HG02973 (cell line): ENCODE data around the gene SIX2.

Experiments used
- ATAC-seq: cut with Tn5 transposase; IDR thresholded peaks from one replicate; pipeline ENCODE4 v1.9.1; 2021; ENCODE audit warnings: moderate library complexity; ENCODE audit not compliant: unreplicated experiment

Gene SIX2

DNA sequence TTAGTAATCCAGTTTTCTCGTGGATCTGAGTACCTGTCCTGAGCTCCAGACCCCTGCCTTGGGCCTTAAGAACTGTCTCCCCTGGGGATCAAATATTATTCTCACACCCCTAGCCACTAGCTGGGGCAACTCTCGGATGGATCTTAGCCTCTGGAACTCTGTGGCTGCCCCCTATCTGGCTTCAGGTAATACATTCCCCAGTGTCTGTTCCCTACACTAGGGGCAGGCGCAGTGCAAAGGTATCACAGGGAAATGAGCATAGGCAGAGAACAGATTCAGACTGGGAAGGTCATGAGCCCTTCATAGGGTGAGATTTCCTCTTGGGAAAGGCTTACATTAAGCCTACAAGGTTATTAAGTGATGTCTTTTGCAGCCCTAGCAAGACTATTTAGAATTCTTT lies 11.2 kb upstream of the SIX2 start:
- ATAC-seq = no peak

DNA sequence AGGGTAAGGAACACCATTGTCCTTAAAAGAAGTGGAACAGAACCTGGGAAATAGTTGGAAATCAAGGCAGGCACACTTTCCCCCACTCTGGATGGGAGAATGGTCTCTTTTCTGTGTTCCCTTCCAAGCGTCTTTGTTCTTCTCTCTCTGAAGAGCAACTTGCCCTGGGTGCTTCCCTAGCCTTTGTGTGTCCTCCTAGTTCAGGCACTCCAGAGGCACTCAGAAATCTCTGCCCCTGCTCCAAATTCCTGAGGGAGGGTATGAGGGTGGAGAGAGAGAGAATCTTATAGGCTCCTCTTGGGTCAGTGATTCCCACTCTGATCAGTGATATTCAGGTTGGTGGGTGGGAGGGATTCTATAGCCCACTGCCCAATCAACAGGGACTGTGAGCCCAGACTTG lies 8.8 kb upstream of the SIX2 start:
- ATAC-seq = no peak

DNA sequence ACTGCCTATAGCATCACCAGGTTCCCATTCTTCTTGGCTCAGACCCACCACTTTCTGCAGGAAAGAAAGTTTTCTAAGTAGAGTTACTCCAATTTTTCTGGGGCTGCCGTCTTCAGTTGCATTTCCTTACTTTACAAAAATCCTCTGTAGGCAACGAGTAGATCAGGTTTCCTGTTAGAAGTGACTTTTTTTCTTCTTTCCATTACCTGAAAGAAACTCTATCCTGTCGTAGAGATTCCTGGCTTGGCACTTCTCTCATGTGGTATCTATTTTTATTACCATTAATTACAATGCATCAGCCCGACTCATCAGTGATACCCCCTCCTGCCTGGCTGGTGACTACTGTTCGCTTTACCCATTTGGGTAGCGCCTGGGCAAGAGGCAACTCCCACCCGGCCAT lies 5.6 kb upstream of the SIX2 start:
- no peak for ATAC-seq

DNA sequence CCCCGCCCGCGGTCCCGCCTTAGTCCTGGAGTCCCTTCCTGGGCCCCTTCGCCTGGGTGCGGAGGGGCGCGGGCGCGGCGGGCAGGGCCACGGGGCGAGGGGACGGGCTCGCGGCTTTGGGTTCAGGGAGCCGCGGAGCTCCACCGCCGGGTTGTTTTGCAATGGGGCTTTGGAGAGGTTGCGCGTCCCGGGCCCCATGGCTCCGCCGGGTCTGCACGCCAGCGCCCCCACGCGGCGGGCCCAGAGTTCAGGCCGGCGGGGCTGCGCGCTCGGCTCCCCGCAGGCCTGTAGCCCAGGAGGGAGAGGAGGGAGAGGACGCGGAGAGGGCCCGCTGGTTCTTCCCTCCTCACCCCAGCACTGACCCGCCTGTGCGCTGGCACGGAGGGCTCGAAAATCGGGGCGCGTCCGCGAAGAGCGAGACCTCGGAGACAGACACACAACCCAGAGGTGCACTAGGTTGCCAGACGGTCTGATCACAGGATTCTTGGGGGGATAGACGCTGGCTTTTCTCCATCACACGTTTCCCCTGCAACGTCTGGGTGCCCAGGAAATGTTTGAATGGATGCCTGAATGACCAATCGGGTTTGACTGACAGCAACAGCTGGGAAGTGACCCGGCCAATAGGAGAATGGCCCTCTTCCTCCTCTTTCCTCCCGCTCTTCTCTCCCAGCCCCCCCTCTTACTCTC lies 4.9 kb upstream of the SIX2 start:
- ATAC-seq = no peak

DNA sequence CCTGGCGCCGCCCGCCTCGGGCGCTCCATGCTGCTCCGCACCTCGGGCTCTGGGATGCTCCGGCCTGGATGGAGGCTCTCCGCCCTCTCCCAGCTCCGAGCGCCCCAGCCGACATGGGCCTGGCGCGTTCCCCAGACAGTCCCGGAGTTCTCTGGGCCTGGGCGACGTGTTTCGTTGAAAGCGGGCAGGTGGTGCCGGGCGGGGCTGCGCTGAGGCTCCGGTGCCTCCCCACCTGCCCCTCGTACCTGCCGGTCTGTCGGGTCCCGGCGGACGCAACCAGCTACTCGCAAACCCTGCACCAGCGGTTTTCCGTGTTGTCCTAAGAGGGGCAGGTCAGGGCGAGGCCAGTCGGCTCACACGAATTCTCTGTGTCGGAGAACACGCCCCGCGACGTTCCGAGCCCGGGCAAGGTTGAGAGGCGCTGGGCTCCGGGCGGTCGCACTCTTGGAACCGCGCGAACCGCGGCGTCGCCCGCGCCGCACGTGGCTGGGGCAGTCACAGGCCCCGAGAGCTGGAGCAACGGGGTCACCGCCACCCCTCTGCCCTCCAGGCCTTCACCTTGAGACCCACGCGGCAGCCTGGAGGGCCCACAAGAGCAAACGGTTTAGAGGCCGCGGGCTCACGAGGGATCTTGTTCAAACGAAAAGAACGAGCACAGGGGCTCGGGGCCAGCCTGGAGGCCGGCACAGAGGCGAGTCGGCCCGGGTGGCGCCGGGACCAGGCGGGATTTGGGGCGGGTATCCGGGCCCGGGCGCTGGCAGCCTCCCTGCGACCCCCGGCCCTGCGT lies 4.2 kb upstream of the SIX2 start:
- no peak for ATAC-seq

DNA sequence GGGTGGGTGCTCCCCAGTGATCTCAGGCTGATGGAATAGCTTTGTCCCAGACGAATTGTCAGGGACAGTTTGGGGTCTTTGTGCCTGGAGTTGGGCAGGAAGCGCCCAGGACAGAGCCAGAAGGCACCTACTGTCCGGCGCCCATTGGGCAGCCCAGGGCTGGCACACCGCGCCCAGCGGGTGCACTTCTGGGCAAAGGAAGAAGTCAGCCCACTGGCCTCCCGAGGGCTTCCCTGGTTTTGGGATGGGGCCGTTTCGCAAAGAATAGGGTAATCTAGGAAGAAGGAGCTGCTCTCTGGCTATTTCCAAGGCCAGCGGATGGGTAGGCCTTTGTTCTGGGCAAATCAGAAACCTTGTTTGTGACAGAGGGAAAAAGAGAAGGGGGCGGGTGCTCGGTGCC lies 3.5 kb upstream of the SIX2 start:
- ATAC-seq = no peak

DNA sequence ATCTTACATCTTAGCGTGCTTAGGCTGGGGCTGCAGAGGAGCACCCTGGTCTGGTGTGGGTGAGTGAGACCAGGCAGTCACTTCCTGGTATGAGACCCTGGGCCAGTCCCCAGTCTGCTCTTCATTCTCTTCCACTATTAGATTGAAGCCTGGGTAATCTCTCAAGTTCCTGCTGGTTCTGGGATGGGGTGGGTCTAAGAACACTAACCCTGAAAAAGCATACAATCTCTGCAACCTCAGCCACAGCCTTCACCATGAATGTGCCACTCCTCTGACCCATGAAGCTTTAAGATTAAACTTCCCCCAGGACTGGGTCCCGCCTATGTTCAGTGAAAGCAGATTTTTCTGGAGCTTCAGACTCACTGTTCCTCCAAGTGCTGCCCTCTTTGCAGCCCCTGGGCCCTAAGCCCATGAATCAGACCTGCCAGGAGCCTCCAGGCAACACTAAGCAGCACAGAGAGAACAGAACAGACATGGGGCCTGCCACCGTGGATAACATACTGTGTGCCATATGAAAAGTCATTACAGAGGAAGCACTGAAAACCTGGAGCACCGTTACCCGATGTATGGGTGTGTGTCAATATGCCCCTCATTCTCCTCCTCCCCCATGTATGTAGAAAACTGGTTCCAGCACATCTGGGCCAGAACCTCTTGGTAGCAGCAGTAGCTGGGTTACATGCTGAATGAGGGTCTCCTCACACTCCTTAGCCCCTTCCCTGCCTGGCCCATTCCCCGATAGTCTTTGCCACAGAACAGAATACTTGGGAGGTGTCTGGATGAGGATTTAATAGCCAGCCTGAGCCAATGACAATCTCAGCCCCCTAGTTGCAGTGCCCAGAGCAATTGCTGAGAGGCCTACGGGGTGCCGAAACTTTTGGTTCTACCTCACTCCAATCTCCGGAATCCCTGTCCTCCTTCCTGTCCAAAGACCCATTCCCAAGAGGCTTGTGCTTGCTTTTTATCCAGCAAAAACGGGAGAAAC lies 2.7 kb upstream of the SIX2 start:
- ATAC-seq = no peak

DNA sequence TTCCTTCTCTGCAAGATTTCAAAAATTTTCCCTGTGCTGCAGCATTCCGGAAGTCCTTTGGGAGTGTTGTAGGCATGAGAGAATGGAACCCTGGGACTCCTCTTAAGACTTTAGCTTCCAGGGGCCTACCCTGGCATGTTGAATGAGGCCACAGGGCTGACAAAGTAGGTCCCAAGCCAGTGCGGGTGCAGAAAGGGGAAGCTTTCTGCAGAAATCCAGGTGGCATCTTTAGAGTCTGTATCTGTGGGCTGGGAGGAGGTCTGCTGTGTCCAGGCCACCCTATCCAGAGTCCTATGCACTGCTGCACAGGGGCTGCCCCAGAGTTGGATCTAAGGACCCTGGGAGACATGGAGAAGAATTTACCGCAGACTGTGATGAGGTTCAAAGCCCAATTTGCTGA lies 1.9 kb upstream of the SIX2 start:
- no peak for ATAC-seq

DNA sequence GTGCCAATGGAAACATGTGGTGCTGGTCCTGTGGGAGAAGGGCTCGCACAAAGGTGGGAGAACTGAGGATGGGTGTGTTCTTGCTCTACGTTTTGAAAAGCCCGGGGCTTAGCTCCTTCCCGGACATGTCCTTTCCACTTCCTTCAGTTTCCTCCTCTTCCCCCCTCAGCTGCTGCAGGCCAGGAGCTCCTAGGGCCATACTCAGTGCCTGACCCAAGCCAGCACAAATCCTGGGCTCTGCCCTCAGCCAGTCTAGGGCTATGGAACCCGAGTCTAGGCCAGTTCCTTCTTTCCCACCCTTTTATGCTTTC lies 1.4 kb upstream of the SIX2 start:
- ATAC-seq = no peak

DNA sequence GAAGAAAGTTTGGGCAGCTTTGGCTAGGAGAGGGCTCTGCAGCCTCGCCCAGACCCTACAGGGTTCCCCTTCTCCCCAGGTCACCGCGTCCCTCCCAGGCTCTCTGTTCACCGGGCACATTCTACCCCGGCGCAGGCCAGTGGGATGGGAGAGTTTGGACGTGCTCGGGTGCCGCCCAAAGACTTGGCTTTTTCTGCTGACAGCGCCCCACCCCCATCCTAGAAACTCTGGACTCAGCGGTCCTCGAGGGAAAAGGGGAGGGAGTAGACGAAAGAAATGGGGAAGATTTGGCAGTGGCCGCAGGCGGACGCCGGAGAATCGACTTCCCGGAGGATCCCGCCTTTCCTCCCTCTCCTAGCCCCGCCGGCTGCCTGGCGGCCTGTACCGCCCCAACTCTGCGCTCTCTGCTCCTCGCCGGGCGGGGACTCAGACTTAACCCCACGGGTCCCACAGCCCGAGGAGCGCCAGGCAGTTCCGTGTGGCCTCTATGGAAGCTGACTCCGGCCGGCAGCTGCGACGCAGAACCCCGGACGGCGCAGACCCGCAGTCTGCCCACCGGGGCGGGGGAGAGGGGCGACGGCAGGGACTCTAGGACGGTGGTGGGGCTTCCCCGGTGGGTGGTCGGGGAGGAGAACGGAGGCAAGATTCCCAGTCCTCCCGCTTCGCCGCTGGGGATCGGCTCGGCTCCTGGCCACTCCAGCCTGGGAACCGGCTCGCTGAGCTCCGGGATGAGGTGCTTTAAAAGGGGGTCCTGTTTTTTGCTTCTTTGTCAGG lies 863 bp upstream of the SIX2 start:
- ATAC-seq = no peak

DNA sequence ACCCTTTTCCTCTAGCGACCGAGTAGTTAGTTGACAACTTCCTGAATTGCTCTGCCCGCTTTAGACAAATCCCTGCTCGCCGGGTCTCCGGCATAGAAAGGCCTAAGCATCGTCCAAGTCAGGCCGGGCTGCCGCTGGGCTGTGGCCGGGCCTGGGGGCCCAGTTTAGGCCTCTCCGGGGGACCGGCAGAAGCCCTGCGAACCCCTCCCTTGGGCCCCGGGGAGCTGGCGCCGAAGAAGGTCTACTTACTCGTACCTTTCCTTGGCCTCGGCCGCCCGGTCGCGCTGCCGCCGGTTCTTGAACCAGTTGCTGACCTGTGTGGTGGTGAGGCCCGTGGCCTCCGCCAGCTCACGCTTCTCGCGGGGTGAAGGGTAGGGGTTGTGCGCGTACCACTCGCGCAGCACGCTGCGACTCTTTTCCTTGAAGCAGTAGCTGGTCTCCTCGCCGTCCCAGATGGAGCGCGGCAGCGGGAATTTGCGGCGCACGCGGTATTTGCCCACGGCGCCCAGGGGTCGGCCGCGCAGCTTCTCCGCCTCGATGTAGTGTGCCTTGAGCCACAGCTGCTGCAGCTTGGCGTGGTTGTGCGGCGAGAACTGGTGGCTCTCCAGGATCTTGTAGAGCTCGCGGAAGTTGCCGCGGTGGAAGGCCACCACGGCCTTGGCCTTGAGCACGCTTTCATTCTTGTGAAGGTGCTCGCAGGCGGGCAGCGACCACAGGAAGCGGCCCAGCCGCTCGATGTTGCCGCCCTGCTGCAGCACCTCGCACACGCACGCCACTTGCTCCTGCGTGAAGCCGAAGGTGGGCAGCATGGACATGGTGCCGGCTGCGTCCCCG lies 739 bp downstream of the SIX2 start:
- ATAC-seq = no peak

DNA sequence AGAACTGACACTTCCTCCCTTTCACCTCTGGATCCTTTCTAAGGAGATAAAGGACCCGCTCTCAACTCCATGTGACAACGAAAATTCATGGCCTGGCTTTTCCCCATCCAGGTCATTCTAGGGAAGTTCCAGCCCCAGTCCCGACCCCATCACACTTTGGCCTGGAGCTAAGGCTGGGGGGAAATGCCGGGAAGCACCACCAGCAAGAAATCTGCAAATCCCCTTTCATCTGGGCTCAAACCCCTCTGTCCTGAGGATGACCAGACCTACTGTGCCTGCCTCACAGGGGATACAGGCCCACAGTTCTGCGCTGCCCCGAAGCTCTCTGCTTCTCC lies 1.3 kb downstream of the SIX2 start:
- no peak for ATAC-seq

DNA sequence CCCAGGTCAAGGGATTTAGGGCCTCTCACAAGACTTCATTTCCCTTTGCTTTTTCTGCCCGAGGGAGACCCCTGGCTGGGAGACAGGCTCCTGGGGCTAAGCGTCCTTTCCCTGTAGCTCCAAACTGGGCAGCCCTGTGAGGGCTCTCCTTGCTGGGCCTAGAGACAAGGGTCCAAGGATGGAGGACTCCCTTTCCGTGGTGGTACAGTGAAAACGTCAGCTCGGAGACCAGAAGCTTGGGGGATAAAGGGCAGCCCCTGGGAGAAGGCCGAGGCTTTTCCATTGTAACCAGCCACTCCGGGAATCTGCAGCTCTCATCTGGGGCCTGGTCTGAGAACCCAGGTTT lies 2.3 kb downstream of the SIX2 start:
- no peak for ATAC-seq

DNA sequence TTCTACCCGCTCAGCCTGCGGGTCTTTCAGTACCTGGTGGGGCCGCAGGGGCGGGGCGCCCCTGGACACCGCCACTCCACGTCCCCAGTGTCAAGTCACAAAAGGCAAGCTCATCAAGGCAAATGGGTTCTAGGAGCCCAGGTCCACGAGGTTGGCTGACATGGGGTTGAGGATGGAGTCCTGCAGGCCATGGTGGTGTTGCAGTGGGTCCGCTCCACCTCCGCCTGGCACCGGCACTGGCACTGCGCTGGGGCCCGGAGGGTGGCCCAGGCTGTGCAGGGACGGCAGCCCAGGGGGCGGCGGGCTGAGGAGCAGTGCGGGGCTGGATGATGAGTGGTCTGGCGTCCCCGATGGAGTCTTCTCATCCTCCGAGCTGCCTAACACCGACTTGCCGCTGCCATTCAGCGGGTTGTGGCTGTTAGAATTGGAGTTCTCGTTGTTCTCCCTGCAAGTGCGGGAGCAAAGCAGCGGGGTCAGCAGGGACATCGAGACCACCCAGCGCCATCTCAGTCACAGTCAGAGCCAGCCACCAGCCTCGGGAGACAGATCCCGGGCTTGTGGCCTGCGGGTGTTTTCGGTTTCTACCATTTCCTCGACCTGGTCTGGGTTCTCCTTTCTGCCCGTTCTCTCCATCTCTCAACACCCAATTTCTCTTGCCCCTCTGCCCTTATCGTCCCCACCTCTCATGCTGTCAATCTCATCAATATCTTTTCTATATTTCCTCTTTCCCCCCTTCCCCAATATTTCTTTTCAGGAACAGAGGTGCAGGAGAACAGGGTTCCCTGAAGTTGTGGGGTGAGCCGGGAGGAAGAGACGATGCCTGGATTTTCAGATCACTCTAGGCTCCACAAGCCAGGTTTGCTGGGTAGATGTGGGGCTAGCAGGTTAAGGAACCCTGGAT lies 3.0 kb downstream of the SIX2 start:
- no peak for ATAC-seq

DNA sequence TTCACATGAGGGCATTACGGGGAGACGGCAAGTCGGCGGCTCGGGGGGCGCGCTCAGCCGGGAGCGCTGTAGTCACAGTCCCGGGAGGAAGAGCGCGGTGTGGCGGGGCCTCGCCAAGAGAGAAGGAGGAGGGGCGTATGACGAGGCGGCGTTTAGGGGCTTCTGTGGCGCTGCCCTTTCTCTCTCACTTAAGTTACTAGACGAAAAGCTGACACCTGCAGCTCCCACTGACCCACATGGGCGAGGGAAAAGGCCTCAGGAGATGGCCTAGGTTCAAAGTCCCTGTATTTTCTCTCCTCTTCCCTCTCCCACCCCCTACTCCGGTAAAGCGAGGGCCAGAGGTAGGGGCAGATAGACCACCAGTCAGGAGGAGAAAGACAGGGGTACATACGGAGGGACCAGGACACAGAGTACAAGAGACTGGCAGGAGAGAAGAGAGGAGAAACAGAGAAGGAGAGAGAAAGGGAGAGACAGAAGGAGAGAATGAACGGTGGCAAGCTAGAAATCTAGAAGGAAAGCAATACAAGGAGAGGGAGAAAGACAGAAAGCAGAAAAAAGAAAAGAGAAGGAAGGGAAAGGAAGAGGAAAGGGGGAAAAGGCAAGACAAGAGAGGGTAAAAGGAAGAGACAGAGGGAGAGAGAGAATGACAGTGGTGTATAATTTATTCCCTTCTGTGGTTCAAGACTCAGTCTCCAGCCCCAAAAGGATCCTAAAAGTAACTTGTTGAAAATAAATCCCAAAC lies 3.8 kb downstream of the SIX2 start:
- ATAC-seq = no peak

DNA sequence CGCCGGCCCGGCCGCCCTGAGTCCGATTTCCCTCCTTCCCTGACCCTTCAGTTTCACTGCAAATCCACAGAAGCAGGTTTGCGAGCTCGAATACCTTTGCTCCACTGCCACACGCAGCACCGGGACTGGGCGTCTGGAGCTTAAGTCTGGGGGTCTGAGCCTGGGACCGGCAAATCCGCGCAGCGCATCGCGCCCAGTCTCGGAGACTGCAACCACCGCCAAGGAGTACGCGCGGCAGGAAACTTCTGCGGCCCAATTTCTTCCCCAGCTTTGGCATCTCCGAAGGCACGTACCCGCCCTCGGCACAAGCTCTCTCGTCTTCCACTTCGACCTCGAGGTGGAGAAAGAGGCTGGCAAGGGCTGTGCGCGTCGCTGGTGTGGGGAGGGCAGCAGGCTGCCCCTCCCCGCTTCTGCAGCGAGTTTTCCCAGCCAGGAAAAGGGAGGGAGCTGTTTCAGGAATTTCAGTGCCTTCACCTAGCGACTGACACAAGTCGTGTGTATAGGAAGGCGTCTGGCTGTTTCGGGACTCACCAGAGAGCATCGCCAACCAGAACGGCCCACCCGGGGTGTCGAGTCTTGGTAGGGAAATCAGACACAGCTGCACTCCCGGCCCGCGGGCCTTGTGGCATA lies 4.6 kb downstream of the SIX2 start:
- ATAC-seq = no peak

DNA sequence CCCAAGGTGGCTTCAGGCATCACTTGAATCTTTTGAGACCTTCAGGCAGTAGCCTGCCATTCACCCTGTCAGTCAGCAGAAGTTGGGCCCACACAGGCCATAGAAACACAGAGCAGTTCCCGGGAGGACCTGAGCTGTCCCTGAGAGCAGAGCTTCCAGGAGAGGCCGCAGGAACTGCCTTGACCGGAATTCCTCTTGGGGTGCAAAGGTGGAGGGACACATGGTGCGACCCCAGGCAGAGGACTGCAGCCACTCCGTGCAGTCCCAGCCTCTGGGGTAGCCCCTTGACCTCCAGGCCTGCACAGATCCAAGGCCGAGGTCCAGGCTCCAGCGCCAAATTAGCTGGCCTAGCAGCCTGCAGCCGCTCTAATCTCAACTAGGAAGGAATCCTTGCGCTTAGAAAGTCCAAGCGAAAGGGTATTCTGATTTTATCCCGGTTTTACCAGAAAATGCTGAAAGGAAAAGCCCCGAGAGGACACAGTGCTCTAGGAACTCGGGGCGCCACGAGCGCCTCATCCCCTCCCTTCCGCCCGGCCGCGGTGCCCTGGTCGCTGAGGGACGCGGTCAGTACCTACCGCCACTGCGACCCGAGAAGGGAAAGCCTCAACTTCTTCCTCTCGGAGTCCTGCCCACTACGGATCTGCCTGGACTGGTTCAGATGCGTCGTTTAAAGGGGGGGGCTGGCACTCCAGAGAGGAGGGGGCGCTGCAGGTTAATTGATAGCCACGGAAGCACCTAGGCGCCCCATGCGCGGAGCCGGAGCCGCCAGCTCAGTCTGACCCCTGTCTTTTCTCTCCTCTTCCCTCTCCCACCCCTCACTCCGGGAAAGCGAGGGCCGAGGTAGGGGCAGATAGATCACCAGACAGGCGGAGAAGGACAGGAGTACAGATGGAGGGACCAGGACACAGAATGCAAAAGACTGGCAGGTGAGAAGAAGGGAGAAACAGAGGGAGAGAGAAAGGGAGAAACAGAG lies 5.4 kb downstream of the SIX2 start:
- no peak for ATAC-seq
